Suprapubic skin (tissue), 4 donors: ENCODE results near the gene CNPY2.
"Not testable (repeated sequence)": the region's sequence is repeated elsewhere in the genome, so short reads cannot be mapped to it uniquely, and the experiment has no call there.

ENCODE experiments used
- POLR2A ChIP-seq, 2 donors: fragments of 450-650 bp; IDR thresholded peaks; one replicate each; pipeline ENCODE4 v1.6.1; 2017; ENCODE audit warnings: antibody characterized with exemption in 2 of 2, mild to moderate bottlenecking in 2 of 2, moderate library complexity in 2 of 2
- POLR2AphosphoS5 ChIP-seq, 3 donors: sonication (generic); formaldehyde crosslinking; IDR thresholded peaks; one replicate each; pipeline ENCODE4 v1.6.1; 2017; ENCODE audit warnings: antibody characterized with exemption in 3 of 3
- TF ChIP-seq, protein P1 (sequence below), 2 donors: fragments of 200-600 bp in 1 of 2; fragments of 450-650 bp in 1 of 2; sonication (generic) in 1 of 2; IDR thresholded peaks; one replicate each; pipeline ENCODE4 v1.5.1; 2016 to 2019; ENCODE audit warnings: antibody characterized with exemption in 2 of 2, mild to moderate bottlenecking in 1 of 2, moderate library complexity in 1 of 2

DNA sequence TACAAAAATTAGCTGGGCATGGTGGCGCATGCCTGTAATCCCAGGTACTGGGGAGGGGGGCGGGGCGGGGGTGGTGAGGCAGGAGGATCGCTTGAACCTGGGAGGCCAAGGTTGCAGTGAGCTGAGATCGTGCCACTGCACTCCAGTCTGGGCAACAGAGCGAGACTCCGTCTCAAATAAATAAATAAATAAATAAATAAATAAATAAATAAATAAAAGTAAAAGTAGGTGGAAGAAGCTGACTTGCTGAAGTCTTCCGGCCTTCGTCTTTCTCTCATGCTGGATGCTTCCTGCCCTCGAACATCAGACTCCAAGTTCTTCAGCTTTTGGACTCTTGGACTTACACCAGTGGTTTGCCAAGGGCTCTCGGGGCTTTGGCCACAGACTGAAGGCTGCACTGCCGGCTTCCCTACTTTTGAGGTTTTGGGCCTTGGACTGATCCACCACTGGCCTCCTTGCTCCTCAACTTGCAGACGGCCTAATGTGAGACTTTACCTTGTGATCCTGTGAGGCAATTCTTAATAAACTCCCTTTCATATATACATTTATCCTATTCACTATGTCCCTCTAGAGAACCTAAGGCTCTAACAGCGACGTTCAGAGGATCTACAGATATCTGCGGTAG is 49.6 kb downstream of the CNPY2 start:
- TF ChIP-seq, protein P1, sequence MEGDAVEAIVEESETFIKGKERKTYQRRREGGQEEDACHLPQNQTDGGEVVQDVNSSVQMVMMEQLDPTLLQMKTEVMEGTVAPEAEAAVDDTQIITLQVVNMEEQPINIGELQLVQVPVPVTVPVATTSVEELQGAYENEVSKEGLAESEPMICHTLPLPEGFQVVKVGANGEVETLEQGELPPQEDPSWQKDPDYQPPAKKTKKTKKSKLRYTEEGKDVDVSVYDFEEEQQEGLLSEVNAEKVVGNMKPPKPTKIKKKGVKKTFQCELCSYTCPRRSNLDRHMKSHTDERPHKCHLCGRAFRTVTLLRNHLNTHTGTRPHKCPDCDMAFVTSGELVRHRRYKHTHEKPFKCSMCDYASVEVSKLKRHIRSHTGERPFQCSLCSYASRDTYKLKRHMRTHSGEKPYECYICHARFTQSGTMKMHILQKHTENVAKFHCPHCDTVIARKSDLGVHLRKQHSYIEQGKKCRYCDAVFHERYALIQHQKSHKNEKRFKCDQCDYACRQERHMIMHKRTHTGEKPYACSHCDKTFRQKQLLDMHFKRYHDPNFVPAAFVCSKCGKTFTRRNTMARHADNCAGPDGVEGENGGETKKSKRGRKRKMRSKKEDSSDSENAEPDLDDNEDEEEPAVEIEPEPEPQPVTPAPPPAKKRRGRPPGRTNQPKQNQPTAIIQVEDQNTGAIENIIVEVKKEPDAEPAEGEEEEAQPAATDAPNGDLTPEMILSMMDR (IDR thresholded peaks at IDR 0.05): not testable (repeated sequence)
- not testable (repeated sequence) for TF ChIP-seq POLR2A, POLR2AphosphoS5 (IDR thresholded peaks at IDR 0.05)
